GM18526 (cell line): ENCODE results near the gene LRRC4.

ENCODE experiments used
- POLR2A ChIP-seq: IDR thresholded peaks from 3 replicates; pipeline ENCODE4 v1.6.1; 2011; ENCODE audit not compliant: insufficient read length; ENCODE audit errors: extremely low read depth

Gene LRRC4

DNA sequence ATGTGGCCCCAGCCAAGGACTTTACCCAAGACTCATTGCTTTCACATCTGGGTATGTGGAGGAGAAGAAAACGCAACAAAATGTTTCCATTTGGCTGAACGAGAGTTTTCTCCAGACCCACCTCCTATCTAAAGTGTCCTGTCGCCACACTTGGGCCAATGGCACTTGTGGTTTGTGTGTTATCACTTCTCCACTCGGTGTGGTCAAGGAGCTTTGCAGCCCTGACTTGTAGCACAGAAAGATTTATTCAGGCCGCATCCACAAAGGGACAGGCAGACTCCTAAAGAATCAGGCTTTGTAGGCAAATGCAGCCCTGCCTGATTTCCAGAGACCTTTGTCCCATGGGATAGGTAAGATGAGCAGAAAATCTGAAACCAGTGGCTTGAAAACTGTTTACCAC is 12.8 kb upstream of the LRRC4 start:
- no peak for TF ChIP-seq POLR2A

DNA sequence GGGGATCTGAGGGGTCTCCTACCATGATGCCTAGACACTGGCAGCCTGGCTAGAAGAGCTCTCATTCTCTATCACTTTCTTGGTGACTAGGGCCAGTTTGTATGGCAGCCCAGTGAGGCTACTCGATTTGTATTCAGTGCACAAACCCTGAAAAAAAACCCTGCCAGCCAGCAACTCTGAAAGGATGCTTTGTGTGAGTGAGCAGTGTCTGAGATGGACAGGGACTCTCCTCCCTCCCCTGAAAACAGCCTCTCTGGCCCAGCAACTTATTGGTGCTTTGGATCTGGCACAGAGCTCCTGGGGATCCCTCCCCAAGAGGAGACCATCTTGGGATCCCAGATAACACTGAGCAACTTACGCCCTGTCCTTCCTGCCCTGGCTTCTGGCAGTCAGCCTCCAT is 10.8 kb upstream of the LRRC4 start:
- no peak for TF ChIP-seq POLR2A

DNA sequence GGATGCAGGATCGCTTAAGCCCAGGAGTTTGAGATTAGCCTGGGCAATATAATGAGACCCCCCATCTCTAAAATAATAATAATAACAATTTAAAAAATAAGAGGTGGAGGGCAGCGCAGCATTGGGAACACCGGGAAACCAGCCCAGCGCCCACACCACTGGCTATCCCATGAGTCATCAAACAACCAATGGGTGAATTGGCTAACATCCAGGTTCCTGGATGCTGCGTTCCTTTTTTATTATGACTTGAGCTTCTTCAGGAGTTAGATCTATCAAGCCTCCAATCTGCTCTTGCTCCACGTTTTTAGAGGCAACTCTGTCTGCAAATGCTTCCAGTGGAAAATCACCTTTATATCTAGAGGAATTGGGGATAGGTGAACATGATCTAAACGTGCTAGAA is 10.0 kb upstream of the LRRC4 start:
- no peak for TF ChIP-seq POLR2A

DNA sequence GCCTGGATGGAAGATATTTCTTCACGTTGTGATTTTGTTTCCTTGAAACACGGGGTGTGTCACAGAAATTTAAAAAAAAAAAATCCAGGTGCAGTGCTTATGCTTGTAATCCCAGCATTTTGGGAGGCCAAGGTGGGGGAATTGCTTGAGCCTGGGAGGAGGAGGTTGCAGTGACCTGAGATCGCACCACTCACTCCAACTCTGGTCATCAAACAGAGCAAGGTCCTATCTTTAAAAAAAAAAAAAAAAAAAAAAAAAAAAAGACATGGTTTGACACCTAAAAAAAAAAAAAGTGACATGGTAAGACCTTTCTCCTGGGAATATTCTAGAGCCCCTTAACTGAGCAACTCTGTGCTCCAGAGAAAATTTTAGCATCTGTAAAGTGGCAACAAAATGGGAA is 9.0 kb upstream of the LRRC4 start:
- no peak for TF ChIP-seq POLR2A

DNA sequence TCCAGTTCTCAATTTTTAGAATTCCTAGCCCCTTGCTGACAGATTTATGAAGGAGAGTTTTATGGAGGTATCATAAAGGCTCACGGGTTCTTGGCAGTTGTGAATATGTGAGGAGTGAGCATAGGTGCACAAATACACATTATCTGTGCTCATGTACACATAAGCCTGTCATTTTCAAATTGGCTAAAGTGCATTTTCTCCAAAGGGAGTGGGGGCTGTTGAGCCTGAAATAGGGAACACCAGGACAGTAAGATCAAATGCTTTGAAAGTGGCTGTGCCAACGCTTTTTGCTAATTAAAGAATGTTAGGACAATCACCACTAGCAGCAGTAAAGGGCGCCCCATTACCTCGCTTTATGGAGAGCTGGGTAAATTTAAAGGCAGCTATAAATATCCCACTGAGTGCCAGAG is 8.3 kb upstream of the LRRC4 start:
- TF ChIP-seq POLR2A, result no peak

DNA sequence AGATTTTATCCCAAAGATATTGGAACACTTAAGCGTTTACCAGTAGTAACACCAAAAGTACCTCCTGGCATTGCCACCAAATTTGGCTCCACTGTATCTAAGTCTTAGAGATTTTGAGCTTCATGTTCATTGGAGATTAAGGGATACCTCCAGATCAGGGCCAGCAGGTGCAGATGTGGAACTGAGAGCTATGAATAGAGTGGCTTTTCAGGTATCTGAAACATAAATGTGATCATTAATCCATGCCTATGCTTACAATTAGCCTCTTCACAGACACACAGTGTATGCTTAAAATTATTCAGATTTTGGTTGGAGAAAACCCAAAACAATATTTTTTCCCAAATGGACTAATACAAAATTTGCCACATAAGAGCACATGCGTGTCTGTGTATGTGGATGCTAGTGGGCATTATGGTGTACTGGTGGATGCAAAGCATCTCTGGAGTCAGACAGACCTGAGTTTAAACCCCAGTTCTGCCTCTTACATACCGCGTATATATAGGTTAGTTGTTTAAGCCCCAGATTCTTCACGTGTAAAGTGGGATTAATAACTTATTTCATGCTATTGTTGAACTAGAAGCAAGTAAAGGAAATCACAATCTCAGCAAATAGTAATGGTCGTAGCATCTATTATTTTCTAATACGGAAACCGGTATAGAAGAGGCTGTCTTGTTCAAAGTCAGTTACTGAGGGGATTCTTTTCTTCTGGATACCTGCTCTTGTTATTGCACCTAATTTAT is 6.8 kb upstream of the LRRC4 start:
- TF ChIP-seq POLR2A, result no peak

DNA sequence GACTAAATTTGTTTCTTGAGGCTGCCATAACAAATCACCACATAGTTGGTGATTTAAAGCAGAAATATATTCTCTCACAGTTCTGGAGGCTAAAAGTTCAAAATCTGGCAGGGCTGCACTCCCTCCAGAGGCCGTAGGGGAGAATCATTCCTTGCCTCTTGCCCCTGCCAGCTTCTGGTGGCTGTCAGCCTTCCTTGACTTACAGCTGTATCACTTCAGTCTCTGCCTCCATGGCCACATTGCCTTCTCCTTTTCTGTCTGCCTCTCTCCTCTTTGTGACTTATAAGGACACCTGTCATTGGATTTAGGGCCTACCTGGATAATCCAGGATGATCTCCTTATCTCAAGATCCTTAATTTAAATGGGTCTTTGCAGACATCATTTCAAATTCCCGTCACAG is 5.8 kb upstream of the LRRC4 start:
- TF ChIP-seq POLR2A, result no peak

DNA sequence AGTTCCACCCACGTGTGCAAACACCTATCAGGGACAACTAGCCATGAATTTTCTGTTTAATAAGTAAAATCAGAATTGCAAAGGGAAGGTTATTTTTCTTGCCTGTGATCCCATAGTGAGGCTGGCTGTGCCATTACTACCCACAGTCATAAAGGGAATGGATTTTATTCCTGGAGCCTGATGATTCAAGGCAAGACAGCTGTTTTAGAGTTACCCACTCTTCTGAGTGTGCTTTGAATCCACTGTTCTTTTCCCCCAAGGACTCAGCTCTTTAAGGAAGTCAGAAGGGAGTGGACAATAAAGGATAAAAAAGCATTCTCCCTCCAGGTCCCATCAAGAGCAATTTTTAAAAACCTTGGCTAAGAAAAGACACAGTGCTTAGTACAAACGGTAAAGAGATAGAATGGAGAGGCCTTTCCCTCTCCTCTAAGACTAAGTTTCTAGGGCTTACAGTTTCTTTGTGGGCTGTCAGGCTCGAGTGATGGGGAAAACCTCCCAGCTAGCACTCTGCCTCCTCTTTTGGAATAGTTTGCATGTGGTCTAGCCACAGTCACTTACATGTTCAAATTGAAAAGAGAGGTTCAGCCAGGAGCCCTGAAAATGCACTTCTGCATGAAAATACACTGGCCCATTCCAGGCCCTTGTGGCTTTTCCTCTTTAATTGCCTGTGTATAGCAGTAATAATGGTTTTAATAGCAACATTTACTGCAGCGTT is 5.1 kb upstream of the LRRC4 start:
- TF ChIP-seq POLR2A, result no peak

DNA sequence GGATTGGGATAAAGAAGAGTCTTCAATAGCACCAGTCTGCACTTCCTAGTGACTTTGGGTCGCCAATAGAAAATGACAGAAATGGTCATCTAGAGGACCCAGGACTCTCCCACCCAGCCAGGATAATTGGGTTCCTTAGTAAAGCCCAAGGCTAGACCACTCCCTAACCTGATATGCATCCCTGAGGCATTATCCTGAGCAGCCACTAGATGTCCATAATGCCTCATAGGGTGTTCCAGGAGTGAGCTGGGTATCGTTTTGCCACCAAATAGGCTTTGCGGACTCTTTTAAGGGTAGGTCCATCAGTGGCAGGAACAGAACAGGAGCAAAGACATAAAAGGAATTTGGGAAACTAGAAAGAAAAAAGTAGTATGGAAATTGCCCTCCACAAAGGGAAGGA is 4.5 kb upstream of the LRRC4 start:
- TF ChIP-seq POLR2A, result no peak

DNA sequence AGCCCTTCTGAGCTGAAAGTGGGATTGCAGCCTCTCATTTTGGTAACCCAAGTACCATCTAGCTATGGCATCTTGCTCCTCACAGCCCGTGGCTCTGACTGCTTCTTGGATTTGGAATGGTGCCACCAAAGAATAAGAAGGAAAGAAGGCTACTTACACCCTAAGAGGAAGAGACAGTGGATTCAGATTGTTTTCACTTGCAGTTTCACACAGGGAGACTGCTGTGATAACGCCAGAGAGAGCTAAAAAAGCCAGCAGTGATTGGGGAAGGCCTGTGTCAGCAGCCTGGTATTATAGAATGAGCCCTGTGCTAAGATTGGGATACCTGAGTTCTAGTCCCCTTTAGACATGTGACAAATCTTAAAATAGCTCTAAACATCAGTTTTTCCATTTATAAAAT is 3.6 kb upstream of the LRRC4 start:
- no peak for TF ChIP-seq POLR2A

DNA sequence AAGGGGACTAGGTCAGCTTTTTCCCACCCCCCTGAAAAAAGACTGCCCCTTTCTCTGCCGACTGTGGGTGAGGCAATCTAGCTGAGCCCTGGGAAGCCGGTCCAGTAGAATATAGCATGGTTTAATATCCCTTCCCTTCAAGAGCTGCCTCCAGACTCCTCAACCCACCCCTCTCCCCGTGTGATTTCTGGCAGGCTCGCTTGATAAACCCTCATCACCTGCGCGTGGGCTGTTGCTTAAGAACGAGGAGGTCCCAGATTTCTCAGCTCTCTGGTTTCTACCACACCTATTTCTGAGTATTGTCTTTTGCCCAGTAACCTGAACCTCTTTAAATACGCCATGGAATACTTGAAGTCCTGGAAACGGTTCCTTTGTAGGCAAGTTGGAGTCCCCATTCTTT is 2.0 kb upstream of the LRRC4 start:
- no peak for TF ChIP-seq POLR2A

DNA sequence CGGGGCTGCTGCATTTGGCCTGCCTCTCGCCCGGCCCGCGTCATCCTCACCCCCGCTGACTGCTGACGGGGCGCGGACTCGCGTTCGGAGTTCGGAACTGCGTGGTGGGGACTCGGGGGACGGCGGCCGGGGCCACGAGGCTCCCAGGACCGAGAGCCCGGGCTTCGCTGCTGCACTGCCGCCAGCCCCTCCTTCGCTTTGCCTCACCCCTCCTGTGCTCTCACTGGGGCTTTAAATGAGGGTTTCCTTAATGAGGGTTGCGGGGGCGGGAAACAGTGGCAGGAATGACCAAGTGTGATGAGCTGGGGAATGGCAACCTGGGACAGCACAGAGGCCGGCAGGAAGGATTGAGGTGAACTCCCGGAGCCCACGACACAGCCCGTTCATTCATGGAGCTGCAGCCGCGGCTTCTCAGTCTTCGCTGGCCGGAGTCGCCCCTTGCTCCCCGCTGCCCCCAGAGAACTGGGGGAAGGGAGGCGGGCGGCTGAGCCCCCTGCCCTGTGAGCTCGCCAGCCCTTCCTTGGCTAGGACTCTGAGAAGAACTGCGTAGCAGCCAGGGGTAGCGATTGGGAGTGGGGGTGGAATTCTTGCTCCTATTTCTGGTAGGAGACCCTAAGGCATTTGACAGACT is 1.5 kb upstream of the LRRC4 start:
- TF ChIP-seq POLR2A, result no peak

DNA sequence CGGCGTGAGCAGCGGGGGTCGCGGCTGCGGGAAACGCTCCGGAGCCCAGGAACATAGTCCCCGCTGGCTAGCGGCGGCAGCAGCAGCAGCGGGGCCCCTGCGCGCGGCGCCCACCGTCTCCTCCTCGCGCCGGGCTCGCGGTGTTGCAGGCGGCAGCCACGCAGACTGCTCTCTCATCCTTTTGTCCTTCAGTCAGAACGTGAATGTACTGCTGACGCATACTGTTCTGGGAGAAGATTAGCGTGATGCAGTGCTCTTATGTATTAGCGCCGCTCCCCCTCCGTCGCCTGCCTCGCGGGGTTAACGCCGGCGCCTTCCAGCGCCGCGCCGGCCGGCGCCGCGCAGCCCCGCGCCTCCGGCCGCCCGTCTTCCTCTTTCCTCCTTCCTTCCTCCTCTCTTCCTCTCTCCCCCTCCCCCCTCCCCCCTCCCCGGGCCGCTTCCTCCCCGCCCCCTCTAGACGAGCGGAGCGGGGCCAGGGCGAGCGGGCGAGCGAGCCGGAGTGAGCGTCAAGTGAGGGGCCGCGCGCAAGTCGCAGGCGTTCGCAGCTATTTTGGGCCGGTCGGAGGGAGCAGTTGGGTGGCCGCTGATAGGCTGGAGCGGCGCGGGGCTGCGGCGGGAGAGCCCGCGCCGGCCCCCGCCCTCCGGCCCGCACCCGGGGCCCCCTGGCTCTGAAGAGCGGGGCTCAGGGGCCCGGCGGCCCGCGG is 816 bp upstream of the LRRC4 start:
- TF ChIP-seq POLR2A, result no peak

DNA sequence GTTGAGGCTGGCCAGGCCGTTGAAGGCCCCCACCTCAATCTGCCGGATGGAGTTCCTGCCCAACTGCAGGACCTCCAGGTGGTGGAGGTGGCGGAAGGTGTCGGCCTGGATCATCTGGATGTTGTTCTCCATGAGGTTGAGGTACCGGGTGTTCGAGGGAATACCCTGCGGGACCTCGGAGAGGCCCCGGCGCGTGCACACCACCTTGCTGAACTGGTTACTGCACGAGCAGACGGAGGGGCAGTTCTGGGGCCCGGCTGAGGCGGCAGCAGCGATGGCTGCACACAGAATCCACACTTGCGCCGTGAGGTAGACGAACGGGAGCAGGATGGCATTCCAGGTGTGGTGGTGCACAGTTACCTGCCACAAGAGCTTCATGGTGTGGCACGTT is 979 bp downstream of the LRRC4 start:
- TF ChIP-seq POLR2A, result no peak

DNA sequence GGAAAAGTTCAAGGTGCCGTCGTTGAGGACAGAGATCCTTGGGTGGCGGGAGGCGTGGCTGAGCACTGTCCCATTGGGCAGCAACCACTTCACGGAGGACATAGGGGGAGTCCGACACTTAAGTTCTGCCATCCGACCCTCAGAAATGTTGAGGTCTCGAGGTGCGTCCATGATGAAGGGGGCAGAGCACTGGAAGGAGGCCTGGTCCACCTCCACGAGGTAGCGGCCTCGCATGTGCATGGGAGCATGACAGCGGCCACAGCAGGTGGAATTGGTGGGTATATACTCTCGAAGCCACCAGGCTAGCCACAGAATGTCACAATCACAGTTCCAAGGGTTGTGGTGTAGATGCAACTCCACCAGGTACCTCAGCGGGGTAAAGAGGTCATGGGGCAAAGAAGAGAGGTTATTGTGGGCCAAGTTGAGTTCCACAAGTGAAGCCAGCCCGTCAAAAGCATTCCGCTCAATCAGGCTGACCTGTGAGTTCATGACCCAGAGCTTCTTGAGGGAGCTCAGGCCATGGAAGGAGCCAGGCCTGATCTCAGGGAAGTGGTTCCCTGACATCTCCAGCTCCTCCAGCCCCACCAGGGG is 1.7 kb downstream of the LRRC4 start:
- TF ChIP-seq POLR2A, result no peak
